K562 (cell line): Measurements from ENCODE around the gene UBE2E2. TPM values are rescaled to one million over a fixed set of nuclear protein-coding genes. Genes with fewer than 3 reads are reported as not detected.

Experiments
- ATAC-seq: fragments of 200-7000 bp; cut with Tn5 transposase; 3 replicates; pipeline ENCODE4 v1.9.1; 2020; ENCODE audit warnings: moderate library complexity
- BruUV-seq: library from RNA; stranded (reverse); fragments of 400-500 nt; replicated peaks from 2 replicates; lab custom pipeline; 2021; lab: Mats Ljungman, UMichigan
- CTCF ChIA-PET: fragments of 300-600 bp; formaldehyde crosslinking; extraction: SDS; loops from one replicate; lab custom pipeline; 2021; ENCODE audit warnings: low intra/inter-chr PET ratio; lab: Yijun Ruan, JAX
- POLR2A ChIA-PET: fragments of 300-600, 350-650 bp; sonication (Branson Sonifier 250); formaldehyde crosslinking; extraction: SDS; loops from one replicate; lab custom pipeline; 2021; ENCODE audit warnings: antibody characterized with exemption, inconsistent platforms; lab: Yijun Ruan, JAX
- DNase-seq, 4 experiments: peaks; one replicate each; pipeline versions ENCODE4 v3.0.0 to v3.0.0-alpha.2; 2011 to 2018; ENCODE audit warnings: low spot score in 3 of 4, mixed read lengths in 3 of 4; ENCODE audit errors: extremely low read depth in 1 of 4
- FAIRE-seq: peaks from 2 replicates; lab custom pipeline; 2011; peaks lifted over from hg19 to GRCh38; lab: Jason Lieb, UNC
- H2AFZ ChIP-seq: 2 replicates; pipeline ENCODE4 v1.6.0; 2011; ENCODE audit warnings: low read depth, low read length, control low read depth, inconsistent platforms
- H3K27ac ChIP-seq: fragments of 200-600 bp; 3 replicates; pipeline ENCODE4 v1.8.0; 2011; ENCODE audit warnings: low read depth, mild to moderate bottlenecking, control low read depth, inconsistent platforms, low read length, moderate library complexity, mixed read lengths; ENCODE audit errors: extremely low read depth
- H3K27me3 ChIP-seq, 2 experiments: fragments of 300-600 bp in 1 of 2; 2 replicates in 1 of 2; 3 replicates in 1 of 2; pipeline versions ENCODE4 v1.6.0 to v1.8.0; 2011; ENCODE audit warnings: inconsistent platforms in 2 of 2, low read length in 2 of 2, mild to moderate bottlenecking in 1 of 2, mixed read lengths in 1 of 2, moderate library complexity in 1 of 2; ENCODE audit not compliant: control insufficient read depth in 2 of 2, insufficient read depth in 2 of 2
- H3K36me3 ChIP-seq: fragments of 300-600 bp; 3 replicates; pipeline ENCODE4 v1.8.0; 2011; ENCODE audit warnings: mild to moderate bottlenecking, low read length, inconsistent platforms; ENCODE audit not compliant: control insufficient read depth, insufficient read depth
- H3K4me1 ChIP-seq, 2 experiments: fragments of 200-600 bp in 1 of 2; replicated peaks in 1 of 2; 2 replicates in 1 of 2; 3 replicates in 1 of 2; pipeline versions ENCODE4 v1.5.1 to v1.8.0; 2011; ENCODE audit warnings: inconsistent platforms in 2 of 2, low read length in 2 of 2, mild to moderate bottlenecking in 1 of 2, mixed read lengths in 1 of 2, moderate library complexity in 1 of 2; ENCODE audit not compliant: control insufficient read depth in 2 of 2, insufficient read depth in 2 of 2
- H3K4me2 ChIP-seq: 2 replicates; pipeline ENCODE4 v1.6.1; 2011; ENCODE audit warnings: low read length, control low read depth, inconsistent platforms, mixed read lengths; ENCODE audit not compliant: insufficient read depth
- H3K4me3 ChIP-seq: fragments of 200-600 bp; sonication (generic), shearing (Covaris generic); 2 replicates; pipeline ENCODE4 v1.5.1; 2016; ENCODE audit warnings: control low read depth, inconsistent platforms
- H3K79me2 ChIP-seq: fragments of 200-600 bp; 3 replicates; pipeline ENCODE4 v1.8.0; 2011; ENCODE audit warnings: low read length, inconsistent platforms; ENCODE audit not compliant: control insufficient read depth, insufficient read depth
- H3K9ac ChIP-seq, 2 experiments: 2 replicates each; pipeline versions ENCODE4 v1.6.0 to v1.6.1; 2011; ENCODE audit warnings: low read depth in 2 of 2, low read length in 2 of 2, control low read depth in 1 of 2, inconsistent platforms in 1 of 2, mild to moderate bottlenecking in 1 of 2, mixed read lengths in 1 of 2; ENCODE audit not compliant: insufficient read depth in 1 of 2
- H3K9me1 ChIP-seq: one replicate; pipeline ENCODE4 v1.6.0; 2011; ENCODE audit warnings: inconsistent platforms, mild to moderate bottlenecking, low read length, moderate library complexity; ENCODE audit not compliant: control insufficient read depth, insufficient read depth
- H3K9me3 ChIP-seq: replicated peaks from 2 replicates; pipeline ENCODE4 v1.5.1; 2011; ENCODE audit warnings: low read depth, low read length, inconsistent platforms; ENCODE audit not compliant: control insufficient read depth, insufficient read depth
- H4K20me1 ChIP-seq: replicated peaks from 2 replicates; pipeline ENCODE4 v1.6.1; 2011; ENCODE audit warnings: low read length, inconsistent platforms, mixed read lengths; ENCODE audit not compliant: control insufficient read depth, insufficient read depth
- CBFB ChIP-seq: sonication (generic); formaldehyde crosslinking; IDR thresholded peaks from 2 replicates; pipeline ENCODE4 v1.4.0; 2020; ENCODE audit warnings: mild to moderate bottlenecking, missing genetic modification reagents
- HINFP ChIP-seq: fragments of 450-650 bp; conservative IDR thresholded peaks from 2 replicates; pipeline ENCODE4 v1.6.1; 2016; ENCODE audit warnings: missing genetic modification characterization, low read depth, mild to moderate bottlenecking, control low read depth, missing compliant biosample characterization
- HNRNPH1 ChIP-seq: fragments of 200-400 bp; formaldehyde crosslinking; optimal IDR thresholded peaks from 2 replicates; pipeline ENCODE3; 2017; ENCODE audit warnings: low read depth, mild to moderate bottlenecking, low read length, moderate library complexity
- MBD2 ChIP-seq: sonication (generic); IDR thresholded peaks from 2 replicates; pipeline ENCODE4 v1.6.1; 2016; ENCODE audit warnings: low read depth, borderline replicate concordance
- POLR2H ChIP-seq: IDR thresholded peaks from 2 replicates; pipeline ENCODE4 v1.6.1; 2016; ENCODE audit warnings: missing genetic modification characterization, low read depth, mild to moderate bottlenecking, control low read depth, missing compliant biosample characterization, moderate library complexity
- ZNF224 ChIP-seq: sonication (generic); formaldehyde crosslinking; IDR thresholded peaks from 2 replicates; pipeline ENCODE4 v1.8.0; 2022; ENCODE audit warnings: mild to moderate bottlenecking, missing genetic modification reagents
- ZNF512 ChIP-seq: IDR thresholded peaks from 2 replicates; pipeline ENCODE4 v1.6.1; 2016; ENCODE audit warnings: missing genetic modification characterization, missing compliant biosample characterization
- ZNF583 ChIP-seq: fragments of 250-450 bp; sonication (Bioruptor Pico); IDR thresholded peaks from 2 replicates; pipeline ENCODE4 v1.4.0; 2020
- WGBS: fragments of 100-300 bp; shearing (Covaris generic); methylation state at CpG from one replicate; pipeline ENCODE4 v1.1.6; 2016; ENCODE audit warnings: low coverage, mixed read lengths; ENCODE audit not compliant: insufficient coverage; ENCODE audit errors: missing lambda C conversion rate; 5-methylcytosine and 5-hydroxymethylcytosine counted together
- in situ Hi-C: fragments of 300-500 bp; cut with MboI; formaldehyde crosslinking; loops from 4 replicates; pipeline ENCODE4 v1.15.0; 2018; ENCODE audit warnings: inconsistent platforms, mixed read lengths
- intact Hi-C: fragments of 100-400 bp; cut with micrococcal nuclease; formaldehyde crosslinking; loops from 2 replicates; pipeline ENCODE4 v1.14.2; 2022
- polyA plus RNA-seq, 8 experiments: library from polyadenylated mRNA; depleted of rRNA in 4 of 8; stranded (reverse) in 5 of 8; unstranded in 3 of 8; fragments of >200 nt; fragmentation: Nextera tagmentation in 2 of 8; fragmentation: Illumina TruSeq in 1 of 8; extraction: Ambion mirVana in 2 of 8; extraction: Trizol in 1 of 8; gene quantifications; 2 replicates each; pipeline versions ENCODE4 v1.2.1 to v1.2.3, GENCODE V29; 2011 to 2014; ENCODE audit warnings: inconsistent platforms in 1 of 8, missing spikeins in 1 of 8
- total RNA-seq, 7 experiments: library from RNA; depleted of rRNA in 6 of 7; stranded (reverse); fragments of >200 nt in 6 of 7; fragmentation: Illumina TruSeq in 2 of 7; extraction: Trizol in 2 of 7; gene quantifications; 2 replicates each; pipeline versions ENCODE4 v1.2.1 to v1.2.3, GENCODE V29; 2011 to 2021; ENCODE audit warnings: low replicate concordance in 1 of 7
- TF ChIP-seq, protein P1 (sequence below): fragments of 250-450 bp; sonication (Bioruptor Pico); IDR thresholded peaks from 2 replicates; pipeline ENCODE4 v1.5.0; 2020; ENCODE audit warnings: mild to moderate bottlenecking
- TF ChIP-seq, protein P2 (sequence below): fragments of 250-450 bp; sonication (Bioruptor Pico); IDR thresholded peaks from 2 replicates; pipeline ENCODE4 v1.6.1; 2021; ENCODE audit warnings: mild to moderate bottlenecking

Gene UBE2E2
- total and polyA plus RNA-seq, 9 of the 15 experiments (the other 6 are each of a cell fraction or from before 2014, with no cell fraction given), result 0.22 to 5.1 (median 1.9) TPM

GRCh38 chr3:23590424-23591273 is 387.5 kb downstream of the UBE2E2 start:
- Histone ChIP-seq H3K4me2 (no peak overlapping the region), H3K9me3 (no peaks in the 10 kb centered on the region), H2AFZ (no peak overlapping the region), H3K9ac (no peak overlapping the region), H3K27ac (no peak overlapping the region), H3K36me3 (no peaks in the 10 kb centered on the region), H3K27me3 (no peaks in the 10 kb centered on the region), H3K79me2 (no peaks in the 10 kb centered on the region), H3K4me3 (no peak overlapping the region), H4K20me1 (no peaks in the 10 kb centered on the region), H3K4me1 (no peaks in the 10 kb centered on the region), H3K9me1 (no peaks in the 10 kb centered on the region)
- no peak for TF ChIP-seq CBFB (CRISPR knock-in tag)
- no peak for TF ChIP-seq ZNF583
- TF ChIP-seq, protein P1, sequence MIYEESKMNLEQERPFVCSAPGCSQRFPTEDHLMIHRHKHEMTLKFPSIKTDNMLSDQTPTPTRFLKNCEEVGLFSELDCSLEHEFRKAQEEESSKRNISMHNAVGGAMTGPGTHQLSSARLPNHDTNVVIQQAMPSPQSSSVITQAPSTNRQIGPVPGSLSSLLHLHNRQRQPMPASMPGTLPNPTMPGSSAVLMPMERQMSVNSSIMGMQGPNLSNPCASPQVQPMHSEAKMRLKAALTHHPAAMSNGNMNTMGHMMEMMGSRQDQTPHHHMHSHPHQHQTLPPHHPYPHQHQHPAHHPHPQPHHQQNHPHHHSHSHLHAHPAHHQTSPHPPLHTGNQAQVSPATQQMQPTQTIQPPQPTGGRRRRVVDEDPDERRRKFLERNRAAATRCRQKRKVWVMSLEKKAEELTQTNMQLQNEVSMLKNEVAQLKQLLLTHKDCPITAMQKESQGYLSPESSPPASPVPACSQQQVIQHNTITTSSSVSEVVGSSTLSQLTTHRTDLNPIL (CRISPR knock-in tag), result no peak
- no peak for TF ChIP-seq POLR2H (tag)
- no peak for TF ChIP-seq HINFP (tag)
- TF ChIP-seq ZNF224, result no peak
- TF ChIP-seq ZNF512 (tag), result no peak
- TF ChIP-seq, protein P2, sequence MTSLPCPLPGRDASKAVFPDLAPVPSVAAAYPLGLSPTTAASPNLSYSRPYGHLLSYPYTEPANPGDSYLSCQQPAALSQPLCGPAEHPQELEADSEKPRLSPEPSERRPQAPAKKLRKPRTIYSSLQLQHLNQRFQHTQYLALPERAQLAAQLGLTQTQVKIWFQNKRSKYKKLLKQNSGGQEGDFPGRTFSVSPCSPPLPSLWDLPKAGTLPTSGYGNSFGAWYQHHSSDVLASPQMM (CRISPR knock-in tag), result no peak
- TF ChIP-seq MBD2, result no peak
- no peak for TF ChIP-seq HNRNPH1
- ATAC-seq (no peak), DNase-seq (no peak), FAIRE-seq (no peak)
- intact Hi-C loops, result no loop called here
- WGBS, result under 1% methylated on average over 8 of the region's 8 CpGs
- no TSS peak for BruUV-seq
- in situ Hi-C loops, result no loop called here
- POLR2A ChIA-PET, result no interaction called here
- CTCF ChIA-PET, result no interaction called here
